Measurements from ENCODE around the gene PDLIM5. TPM values are rescaled to one million over a fixed set of nuclear protein-coding genes. Genes with fewer than 3 reads are reported as not detected.

The PDLIM5 gene
- total RNA-seq, 2 experiments from 2014 or later = 14.8 to 18.3 TPM

- ChIA-PET CTCF (no interaction called here), POLR2A (no interaction called here)
- DNase-seq (no peak), ATAC-seq (no peak)
- H3K27ac Mint-ChIP-seq = no peak overlapping the region
- H3K27me3 Mint-ChIP-seq = no peaks in the 10 kb centered on the region
- intact Hi-C loops (cut with micrococcal nuclease) = no loop called here
- TF ChIP-seq, protein P1, sequence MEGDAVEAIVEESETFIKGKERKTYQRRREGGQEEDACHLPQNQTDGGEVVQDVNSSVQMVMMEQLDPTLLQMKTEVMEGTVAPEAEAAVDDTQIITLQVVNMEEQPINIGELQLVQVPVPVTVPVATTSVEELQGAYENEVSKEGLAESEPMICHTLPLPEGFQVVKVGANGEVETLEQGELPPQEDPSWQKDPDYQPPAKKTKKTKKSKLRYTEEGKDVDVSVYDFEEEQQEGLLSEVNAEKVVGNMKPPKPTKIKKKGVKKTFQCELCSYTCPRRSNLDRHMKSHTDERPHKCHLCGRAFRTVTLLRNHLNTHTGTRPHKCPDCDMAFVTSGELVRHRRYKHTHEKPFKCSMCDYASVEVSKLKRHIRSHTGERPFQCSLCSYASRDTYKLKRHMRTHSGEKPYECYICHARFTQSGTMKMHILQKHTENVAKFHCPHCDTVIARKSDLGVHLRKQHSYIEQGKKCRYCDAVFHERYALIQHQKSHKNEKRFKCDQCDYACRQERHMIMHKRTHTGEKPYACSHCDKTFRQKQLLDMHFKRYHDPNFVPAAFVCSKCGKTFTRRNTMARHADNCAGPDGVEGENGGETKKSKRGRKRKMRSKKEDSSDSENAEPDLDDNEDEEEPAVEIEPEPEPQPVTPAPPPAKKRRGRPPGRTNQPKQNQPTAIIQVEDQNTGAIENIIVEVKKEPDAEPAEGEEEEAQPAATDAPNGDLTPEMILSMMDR (IDR thresholded peaks at IDR 0.05) = no peak
- no peaks in the 10 kb centered on the region for H3K9me3 Mint-ChIP-seq
- H3K4me3 Mint-ChIP-seq = no peak overlapping the region
- H3K36me3 Mint-ChIP-seq (ENCODE audit: low read depth) = no peaks in the 10 kb centered on the region
- H3K4me1 Mint-ChIP-seq (ENCODE audit: low read depth) = peaks cover 5% of the 10 kb centered on the region
Measured at GRCh38 chr4:94689155-94689860, 237.6 kb downstream of the PDLIM5 start.

DNA sequence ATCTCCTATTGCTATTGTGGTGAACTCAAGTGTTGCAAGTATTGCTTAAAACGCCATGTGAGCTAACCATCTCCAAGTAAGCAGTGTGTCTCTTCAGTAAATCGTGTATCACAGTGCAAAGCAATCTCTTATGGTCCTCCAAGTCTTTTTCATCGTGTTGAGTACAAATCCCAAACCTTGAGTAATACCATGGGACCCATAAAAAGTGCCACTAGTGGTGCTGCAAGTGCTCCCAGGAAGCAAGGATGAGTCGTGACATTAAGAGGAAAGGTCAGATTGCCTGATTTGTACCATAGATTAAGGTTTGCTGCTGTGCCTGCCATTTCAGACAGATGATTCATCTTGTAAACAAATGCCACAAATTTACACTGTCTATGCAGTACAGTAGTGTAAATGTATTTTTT, 239.1 kb downstream of the PDLIM5 start:
- DNase-seq (no peak), ATAC-seq (no peak)
- H3K36me3 Mint-ChIP-seq (ENCODE audit: low read depth) = no peaks in the 10 kb centered on the region
- H3K4me3 Mint-ChIP-seq = no peak overlapping the region
- ChIA-PET POLR2A (no interaction called here), CTCF (no interaction called here)
- H3K4me1 Mint-ChIP-seq (ENCODE audit: low read depth) = peaks cover 5% of the 10 kb centered on the region
- H3K27me3 Mint-ChIP-seq = no peaks in the 10 kb centered on the region
- no peak overlapping the region for H3K27ac Mint-ChIP-seq
- H3K9me3 Mint-ChIP-seq = no peaks in the 10 kb centered on the region
- TF ChIP-seq, protein P1 (IDR thresholded peaks at IDR 0.05) = no peak
- intact Hi-C loops (cut with micrococcal nuclease) = no loop called here

GRCh38 chr4:94691552-94691951, 239.8 kb downstream of the PDLIM5 start:
- peaks cover 5% of the 10 kb centered on the region for H3K4me1 Mint-ChIP-seq (ENCODE audit: low read depth)
- ATAC-seq (no peak), DNase-seq (no peak)
- no peak overlapping the region for H3K27ac Mint-ChIP-seq
- no peak overlapping the region for H3K4me3 Mint-ChIP-seq
- POLR2A ChIA-PET = no interaction called here
- H3K27me3 Mint-ChIP-seq = no peaks in the 10 kb centered on the region
- CTCF ChIA-PET = interaction anchor here (0.6 to 1.2 kb wide), 2 partner anchors 10 to 230 kb away, joined by 3 read pairs; no protein-coding TSS in a partner anchor
- TF ChIP-seq, protein P1 (IDR thresholded peaks at IDR 0.05) = no peak
- intact Hi-C loops (cut with micrococcal nuclease) = no loop called here
- no peaks in the 10 kb centered on the region for H3K36me3 Mint-ChIP-seq (ENCODE audit: low read depth)
- no peaks in the 10 kb centered on the region for H3K9me3 Mint-ChIP-seq

- DNase-seq = peak; percentile 22
- H3K4me3 Mint-ChIP-seq = no peak overlapping the region
- H3K27me3 Mint-ChIP-seq = peaks cover under 1% of the 10 kb centered on the region
- peaks cover 5% of the 10 kb centered on the region for H3K4me1 Mint-ChIP-seq (ENCODE audit: low read depth)
- ChIA-PET POLR2A (no interaction called here), CTCF (no interaction called here)
- peak; percentile 42 for ATAC-seq
- TF ChIP-seq, protein P1 (IDR thresholded peaks at IDR 0.05) = no peak
- H3K36me3 Mint-ChIP-seq (ENCODE audit: low read depth) = no peaks in the 10 kb centered on the region
- no peaks in the 10 kb centered on the region for H3K9me3 Mint-ChIP-seq
- no peak overlapping the region for H3K27ac Mint-ChIP-seq
- intact Hi-C loops (cut with micrococcal nuclease) = no loop called here
Measured at GRCh38 chr4:94695384-94695783, 243.6 kb downstream of the PDLIM5 start.

DNA sequence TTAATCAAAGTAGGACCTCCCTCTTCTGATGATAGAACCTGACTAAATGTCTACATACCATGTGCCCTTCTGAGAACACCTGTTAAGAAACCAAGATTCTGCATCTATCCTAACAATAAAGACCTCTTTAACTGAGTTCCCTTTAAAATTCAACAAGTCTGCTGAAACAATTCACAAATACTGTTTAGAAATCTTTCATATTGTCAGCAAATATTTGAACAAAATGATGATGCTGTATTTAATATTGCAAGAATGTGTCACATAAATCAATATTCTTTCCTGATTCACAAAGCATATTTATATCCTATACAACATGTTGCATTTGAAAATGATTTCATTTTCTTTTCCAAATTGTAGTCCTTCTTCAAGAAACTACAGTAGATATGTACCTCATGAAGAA, 246.4 kb downstream of the PDLIM5 start:
- ChIA-PET CTCF (no interaction called here), POLR2A (no interaction called here)
- ATAC-seq (no peak), DNase-seq (no peak)
- H3K27me3 Mint-ChIP-seq = peaks cover 5% of the 10 kb centered on the region
- H3K4me3 Mint-ChIP-seq = no peak overlapping the region
- H3K4me1 Mint-ChIP-seq (ENCODE audit: low read depth) = no peaks in the 10 kb centered on the region
- TF ChIP-seq, protein P1 (IDR thresholded peaks at IDR 0.05) = no peak
- intact Hi-C loops (cut with micrococcal nuclease) = no loop called here
- no peaks in the 10 kb centered on the region for H3K36me3 Mint-ChIP-seq (ENCODE audit: low read depth)
- no peaks in the 10 kb centered on the region for H3K9me3 Mint-ChIP-seq
- no peak overlapping the region for H3K27ac Mint-ChIP-seq

All from activated CD8-positive, alpha-beta T cell treated with anti-CD3 and anti-CD28 coated beads for 36 hours (primary cell).